Sigmoid colon (tissue), 4 donors: Measurements from ENCODE around the gene PRMT7.

Source experiments
- CTCF ChIP-seq, 4 experiments: fragments of 450-650 bp in 3 of 4; fragments of 200-600 bp in 1 of 4; IDR thresholded peaks; one replicate each; pipeline ENCODE4 v1.5.1; 2016 to 2019; ENCODE audit warnings: antibody characterized with exemption in 4 of 4, mild to moderate bottlenecking in 3 of 4, moderate library complexity in 2 of 4
- POLR2A ChIP-seq, 2 donors: fragments of 450-650 bp; IDR thresholded peaks; one replicate each; pipeline ENCODE4 v1.6.1; 2016; ENCODE audit warnings: antibody characterized with exemption in 2 of 2, mild to moderate bottlenecking in 2 of 2, moderate library complexity in 2 of 2
- POLR2AphosphoS5 ChIP-seq, 4 donors: sonication (generic); formaldehyde crosslinking; IDR thresholded peaks; one replicate each; pipeline ENCODE4 v1.6.1; 2017; ENCODE audit warnings: antibody characterized with exemption in 4 of 4

GRCh38 chr16:68298907-68299561 lies 11.8 kb upstream of the PRMT7 start:
- TF ChIP-seq CTCF (IDR thresholded peaks at IDR 0.05) (no peak), POLR2A (IDR thresholded peaks at IDR 0.05) (no peak), POLR2AphosphoS5 (IDR thresholded peaks at IDR 0.05) (peak in 1 of 4 donors; percentile 9)
